ENCODE results near the gene GPR143.

The GPR143 gene

DNA sequence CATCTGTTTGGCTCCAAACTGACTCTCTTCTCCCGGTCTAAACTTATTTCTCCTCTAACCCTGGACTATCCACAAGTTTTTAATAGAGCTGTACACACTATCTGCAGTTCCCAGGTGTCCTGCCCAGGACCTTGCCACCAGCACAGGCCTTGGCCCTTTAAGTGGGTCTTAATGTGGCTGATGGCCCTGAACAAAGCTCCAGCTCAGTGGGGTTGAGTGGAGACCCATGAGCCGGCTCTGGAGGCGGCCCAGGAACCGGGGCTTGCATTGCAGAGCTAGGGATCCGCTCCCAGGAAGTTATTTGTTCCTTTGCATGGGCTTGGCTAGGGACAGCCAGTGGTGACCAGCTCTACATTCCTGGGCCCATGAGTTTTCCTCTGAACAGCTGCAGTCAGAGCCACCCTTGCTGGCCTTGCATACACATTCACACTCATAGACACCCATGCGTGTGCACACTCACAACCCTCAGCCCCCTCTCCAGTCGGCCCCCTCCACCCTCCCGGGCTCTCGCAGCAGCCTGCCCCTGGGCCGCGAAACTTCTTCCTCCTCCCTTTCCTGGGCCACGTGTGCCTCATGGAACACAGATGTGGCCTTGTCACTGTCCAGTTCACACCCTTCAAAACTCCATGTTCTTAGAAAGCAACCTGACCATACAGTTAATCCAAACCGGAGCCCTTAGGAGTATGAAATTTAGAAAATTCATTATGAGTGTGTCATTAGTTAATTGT, 58.2 kb downstream of the GPR143 start:
- no peak for DNase-seq

DNA sequence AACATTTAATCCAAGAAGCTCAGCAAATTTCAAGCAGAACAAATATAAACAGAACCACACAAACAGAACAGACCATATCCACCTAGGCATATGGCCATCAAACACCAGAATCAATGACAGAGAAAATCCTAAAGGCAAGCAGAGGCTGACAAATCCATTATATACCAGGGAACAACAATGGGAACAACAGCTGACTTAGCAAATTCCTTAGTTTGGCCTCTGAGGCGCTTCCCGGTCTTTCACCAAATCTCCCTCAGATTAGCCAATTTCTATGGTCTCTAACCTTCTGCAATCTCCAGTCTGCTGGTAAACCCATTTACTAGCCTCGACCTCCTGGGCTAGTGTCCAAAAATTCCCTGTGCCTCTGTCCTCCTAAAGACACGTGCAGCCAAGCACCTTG, 59.2 kb downstream of the GPR143 start:
- no peak for DNase-seq

DNA sequence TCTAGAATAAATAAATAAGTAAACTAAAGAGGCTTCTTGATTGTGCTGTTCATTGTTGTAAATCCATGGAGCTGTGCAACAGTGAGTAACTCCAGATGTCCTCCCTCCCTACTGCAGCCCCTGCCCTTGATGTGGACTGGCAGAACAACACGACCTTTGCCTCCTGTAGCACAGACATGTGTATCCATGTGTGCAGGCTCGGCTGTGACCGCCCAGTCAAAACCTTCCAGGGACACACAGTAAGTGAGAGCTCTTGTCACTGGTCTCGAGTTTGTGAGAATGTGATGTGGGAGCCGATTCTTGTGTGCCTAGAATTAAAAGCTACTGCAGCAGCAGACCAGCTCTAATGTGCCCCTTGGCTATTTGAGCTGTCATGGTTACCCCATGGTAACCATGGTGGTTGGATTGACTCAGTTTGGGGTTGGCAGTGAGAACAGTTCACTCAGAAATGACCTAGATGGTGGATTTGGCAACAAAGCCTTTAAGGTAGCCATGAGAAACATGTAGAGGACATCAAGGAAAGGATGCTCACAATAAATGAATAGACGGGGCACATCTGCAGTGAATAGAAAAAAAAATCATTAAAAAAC, 60.7 kb downstream of the GPR143 start:
- no peak for DNase-seq

DNA sequence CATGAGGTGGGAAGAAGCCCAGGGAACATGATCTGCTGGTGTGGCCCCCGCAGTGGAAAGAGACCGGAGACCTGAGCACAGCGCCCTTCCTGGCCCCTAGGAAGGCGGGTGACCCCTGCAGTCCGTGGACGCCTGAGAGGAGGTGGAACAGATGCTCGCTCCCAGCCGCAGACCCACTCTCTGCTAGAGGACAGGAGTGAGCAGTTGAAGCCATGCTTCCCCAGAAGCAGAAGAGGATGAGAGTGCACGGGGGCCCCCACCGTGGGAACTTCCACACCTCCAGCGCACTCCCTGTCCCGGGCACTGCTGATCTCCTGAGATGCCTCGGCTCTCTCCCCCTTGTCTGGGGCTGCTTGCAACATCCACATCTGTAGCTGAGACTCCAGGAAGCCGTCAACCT, 62.2 kb downstream of the GPR143 start:
- no peak for DNase-seq

DNA sequence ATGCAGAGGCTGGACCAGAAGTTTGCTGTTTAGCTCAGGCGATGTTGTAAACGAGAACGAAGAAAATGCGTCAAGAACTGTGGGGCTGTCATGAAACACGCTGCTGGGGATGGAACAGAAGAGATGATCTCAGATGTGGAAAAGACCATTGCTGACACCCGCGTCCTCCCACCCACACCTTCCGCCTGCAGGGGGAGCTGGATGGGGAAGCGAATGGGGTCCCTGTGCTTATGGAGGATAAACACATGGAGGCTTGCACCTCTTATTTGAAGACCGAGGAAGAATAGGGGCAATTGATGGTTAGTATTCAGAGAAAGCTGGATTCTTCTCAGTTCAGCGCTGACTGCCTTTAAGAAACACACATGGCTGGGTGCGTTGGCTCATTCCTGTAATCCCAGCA, 63.9 kb downstream of the GPR143 start:
- DNase-seq = no peak

DNA sequence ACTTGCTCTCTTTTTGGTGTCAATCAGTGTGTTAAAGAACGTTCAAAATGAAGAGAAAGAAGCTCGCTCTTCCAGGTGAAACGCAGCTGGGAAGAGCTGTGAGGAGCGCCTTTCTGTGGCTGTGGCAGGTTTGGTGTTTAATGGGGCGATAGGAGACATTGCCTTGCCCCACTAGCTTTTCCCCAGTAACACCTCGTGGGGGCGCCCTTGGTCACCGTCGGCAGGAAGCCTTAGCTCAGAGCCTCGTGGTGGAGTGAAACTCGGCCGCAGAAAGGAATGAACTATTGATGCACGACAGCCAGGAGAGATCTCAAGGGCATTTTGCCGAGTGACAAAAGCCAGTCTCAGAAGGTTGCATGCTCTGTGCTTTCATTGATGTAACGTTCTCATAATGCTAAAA, 65.1 kb downstream of the GPR143 start:
- DNase-seq = no peak

DNA sequence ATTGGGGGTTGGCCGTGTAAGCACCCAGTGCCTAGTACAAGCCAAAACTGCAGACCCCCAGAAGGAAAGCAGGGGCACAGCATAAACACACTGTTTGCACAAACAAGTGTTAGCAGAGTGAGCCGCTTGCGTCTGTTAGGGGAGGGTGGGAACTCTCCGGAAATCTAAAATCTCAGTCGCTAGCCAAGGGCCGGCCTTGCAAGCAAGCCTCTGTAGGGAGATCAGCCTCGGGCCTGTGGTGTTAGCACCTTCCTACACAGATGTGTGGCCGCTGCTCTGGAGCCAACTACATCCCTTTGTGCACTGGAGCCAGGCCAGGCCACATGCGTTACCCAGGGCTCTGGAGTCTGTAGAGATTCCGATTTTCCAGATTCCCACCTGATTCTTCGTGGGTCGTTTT, 67.1 kb downstream of the GPR143 start:
- no peak for DNase-seq

DNA sequence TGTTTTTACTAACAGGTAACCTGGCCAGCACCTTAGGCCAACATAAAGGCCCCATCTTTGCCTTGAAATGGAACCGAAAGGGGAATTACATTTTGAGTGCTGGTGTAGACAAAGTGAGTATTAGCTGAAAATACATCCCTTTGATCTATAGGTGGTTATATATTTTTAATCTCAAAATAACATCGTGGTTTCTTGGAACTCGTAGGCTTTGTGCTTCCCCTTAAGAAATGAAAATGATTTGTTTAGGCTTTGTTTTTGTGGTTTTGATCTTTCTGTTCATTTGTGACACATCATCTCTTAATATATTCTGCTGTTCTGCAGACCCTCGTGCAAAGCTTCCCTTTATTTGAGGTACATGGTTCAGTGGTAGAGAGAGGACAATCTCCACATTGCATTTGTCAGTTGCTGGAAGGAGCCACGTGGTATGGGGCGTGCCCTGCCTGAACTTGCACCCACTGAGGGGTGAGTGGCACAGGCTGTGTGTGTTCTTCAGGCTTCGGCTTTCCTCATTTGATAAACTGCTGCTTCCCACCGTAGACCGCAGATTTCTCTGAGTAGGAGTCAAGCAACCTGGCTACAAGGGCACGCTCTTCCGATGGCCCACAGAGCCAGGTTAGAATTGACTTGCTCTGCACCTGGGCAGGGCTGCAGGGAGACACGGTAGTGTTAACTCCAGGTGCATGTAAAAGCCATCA, 72.2 kb downstream of the GPR143 start:
- no peak for DNase-seq

DNA sequence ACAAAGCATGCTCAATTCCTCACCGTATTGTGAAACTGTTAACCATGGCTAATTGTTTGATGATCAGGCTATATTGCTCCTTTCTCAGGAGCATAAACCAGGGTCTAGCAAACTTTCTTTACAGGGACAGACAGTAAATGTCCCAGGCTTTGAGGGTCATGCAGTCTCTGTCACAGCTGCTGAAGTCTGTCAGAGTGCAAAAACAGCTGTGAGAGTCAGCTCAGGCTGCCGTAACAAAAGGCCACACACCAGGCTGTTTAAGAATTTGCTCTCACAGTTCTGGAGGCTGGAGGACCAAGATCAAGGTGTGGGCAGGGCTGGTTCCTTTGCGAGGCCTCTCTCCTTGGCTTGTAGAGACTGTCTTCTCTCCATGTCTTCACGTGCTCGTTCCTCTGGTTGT, 75.6 kb downstream of the GPR143 start:
- no peak for DNase-seq

DNA sequence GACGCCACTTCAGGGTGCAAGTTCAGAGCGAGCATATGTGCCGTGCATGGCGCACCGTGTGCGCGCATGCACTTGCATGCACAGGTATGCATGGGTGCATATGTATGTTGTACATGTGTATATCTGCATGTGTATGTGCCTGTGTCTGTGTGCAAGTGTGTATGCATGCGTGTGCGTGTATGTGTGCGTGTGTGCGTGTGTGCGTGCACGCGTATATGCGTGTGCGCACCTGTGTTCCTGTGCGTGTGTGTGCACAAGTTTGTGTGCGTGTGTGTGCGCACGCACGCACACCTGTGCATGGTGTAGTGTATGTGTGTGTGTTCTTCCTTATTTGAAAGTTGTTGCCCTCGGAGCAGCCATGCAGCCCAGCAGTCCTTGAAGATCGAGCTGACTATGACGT, 76.8 kb downstream of the GPR143 start:
- no peak for DNase-seq

DNA sequence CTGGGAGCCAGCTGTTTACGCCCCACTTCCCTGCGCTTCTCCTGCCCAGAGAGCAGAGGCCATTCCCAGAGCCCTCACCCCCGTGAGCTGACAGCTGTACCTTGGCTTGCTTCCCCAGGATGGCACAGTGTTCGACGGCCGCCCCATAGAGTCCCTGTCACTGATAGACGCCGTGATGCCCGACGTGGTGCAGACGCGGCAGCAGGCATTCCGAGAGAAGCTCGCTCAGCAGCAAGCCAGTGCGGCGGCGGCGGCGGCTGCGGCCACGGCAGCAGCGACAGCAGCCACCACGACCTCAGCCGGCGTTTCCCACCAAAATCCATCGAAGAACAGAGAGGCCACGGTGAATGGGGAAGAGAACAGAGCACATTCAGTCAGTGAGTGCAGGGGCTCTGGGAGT, 77.7 kb downstream of the GPR143 start:
- no peak for DNase-seq

DNA sequence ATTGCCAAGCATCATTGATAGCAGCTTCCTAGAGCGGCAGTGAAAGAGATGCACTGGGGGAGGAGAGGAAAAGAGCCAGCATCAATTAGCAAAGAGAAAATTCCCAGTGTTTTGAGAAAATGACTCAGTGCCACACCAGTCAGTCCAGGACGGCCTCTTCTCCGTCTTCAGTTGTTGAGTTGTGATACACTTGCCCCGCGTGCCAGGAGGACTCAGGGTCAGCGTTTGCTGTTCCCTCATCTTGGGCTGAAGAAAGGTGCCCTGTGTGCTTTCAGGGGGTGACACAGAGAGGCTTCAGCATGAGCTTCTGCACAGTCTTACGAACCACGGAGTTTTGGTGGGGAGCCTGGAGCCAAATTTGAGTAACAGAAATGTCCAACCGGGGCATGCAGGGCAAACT, 82.3 kb downstream of the GPR143 start:
- no peak for DNase-seq

DNA sequence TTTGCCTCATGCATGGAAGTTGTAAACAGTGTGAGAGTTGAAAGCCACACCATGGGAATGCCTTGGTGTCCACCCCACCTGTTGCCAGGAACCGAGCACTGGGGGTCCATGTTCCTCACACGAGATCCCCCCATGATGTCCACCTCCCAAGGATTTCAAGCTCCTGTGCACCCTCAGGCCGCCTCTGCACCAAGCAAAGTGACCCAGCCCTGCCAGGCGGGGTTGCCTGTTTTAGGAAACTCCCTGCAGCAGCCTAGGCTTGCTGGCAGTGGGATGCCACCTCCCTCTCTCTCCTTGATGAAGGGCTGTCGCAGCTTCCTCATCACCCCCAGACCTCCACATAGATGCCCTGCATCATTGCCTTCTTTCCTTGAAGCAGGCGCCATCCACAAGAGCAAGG, 82.8 kb downstream of the GPR143 start:
- DNase-seq = no peak

DNA sequence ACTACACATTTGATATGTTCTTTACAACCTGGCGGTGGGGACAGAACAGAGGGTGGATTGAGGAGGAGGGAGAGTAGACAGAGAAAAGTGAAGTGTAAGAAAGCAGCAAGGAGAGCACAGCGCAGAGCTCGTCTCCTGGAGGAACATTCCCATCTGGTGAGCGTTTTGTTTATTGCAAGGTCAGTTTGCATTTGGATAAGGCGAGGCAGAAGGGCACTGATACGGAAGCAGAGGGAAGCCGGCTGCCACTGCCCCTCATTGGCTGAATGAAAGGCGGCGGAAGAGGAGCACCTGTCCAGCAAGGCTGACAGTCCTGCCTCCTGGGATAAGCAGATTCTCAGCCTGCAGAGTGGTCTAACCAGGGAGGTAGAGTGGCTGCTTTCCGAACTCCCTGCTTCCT, 83.2 kb downstream of the GPR143 start:
- no peak for DNase-seq

DNA sequence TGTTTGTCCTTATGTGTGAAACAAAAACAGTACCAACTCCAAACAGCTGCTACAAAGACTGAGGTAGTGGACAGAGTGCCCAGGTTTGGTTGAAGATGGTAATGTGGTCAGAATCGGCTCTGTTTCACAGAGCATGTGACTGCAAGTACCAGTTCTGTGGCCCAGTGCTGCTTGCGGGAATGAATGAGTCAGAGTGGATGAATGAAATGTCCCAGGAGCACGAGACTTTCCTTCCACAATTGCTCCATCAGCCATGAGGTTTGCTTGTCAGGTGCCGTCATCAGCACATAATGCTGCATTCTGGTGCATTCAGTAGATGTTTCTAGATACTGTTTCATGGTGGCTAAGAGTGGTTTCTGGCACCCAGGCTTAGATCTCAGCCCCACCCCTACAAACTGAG, 84.2 kb downstream of the GPR143 start:
- no peak for DNase-seq

DNA sequence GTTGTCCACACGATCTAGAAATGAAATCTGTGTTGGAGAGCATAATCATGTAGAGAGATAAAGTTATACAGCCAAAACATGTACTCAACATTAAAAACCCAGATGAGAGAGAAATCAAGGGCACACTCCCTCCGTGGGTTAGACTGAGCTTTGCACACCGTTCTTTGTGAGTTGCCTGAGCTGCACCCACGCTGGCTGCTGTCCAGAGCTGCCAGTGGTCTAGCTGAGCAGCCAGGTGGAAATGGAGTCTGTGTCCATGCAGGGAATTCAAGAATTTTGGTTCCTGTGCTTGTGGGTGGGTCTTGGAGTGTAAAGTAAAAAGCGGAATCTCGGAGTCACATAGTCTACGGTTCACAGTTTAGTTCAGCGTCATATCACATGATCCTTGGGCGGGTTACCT, 84.6 kb downstream of the GPR143 start:
- no peak for DNase-seq

DNA sequence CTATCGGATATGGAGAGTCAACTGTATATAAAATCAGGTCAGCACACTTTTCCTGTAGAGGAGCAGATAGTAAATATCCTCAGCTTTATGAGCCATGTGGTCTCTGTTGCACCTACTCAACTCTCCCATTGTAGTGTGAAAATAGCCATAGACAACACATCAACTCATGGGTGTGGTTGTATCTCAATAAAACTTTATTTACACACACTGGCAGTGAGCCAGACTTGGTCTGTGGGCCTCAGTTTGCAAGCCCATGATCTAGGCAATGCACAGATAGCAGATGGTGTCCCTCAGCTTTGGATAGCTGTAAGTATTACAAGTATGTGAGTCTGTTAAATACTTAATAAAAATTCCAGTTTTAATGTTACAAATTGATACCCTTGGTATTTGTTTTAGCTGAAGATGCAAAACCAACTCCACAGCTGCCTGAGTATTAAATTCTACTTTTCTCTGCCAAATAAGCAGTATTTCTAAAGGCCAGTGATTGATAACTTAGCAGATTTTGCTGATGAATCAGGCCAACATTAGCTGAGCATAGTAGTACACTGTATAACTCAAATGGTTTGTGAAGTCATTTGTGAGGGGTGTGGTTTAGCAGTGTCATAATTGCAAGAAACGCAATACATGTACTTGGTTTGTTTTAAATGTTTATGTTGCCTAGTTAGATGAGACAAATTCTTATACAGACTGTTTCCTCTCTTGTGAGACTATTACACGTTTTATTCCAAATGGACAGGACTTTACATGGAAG, 87.3 kb downstream of the GPR143 start:
- no peak for DNase-seq

DNA sequence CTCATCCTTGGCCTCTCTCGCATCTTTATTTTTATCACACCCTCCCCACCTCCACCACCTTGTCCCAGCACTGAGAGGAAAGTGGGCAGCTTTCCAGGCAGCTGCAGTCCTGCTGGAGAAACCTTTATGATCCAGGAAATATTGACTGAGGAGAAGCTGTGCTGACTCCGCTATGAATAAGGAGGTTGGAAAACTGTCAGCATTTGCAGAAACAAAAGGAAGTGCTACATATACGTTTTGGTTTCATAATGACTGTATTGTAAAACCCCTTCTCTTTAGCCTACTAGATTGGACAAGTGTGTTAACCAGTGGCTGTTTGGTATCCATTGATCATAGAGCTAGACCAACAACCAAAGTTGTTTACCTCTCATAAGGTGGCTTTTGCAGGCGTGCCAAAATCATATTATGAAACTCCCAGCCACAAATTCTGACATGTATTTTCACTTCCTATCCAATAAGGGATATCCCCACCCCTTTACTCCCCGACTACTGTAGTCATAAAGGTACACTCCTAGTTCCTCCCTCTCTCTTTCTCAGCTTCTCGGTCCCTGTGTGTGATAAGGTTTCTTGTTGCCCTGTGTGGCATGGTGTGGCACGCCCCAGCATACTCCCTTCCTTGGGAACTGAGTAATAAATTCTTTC, 88.4 kb downstream of the GPR143 start:
- no peak for DNase-seq

DNA sequence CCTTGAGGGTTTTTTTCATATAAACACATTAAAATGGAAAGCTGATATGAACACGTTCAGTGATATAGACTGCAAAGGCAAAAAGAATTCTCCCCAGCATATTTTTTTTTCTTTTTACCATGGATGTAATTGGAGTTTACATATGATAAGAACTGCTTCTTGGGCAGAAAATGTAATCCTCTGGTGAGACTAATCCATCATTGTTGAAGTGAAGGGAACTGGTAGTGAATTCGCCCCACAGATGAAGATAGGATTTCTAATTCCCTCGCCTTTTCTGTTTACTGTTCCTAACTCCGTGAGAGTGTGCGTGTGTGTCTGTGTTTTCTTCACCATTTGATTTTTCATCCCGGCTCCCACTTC, 88.9 kb downstream of the GPR143 start:
- DNase-seq = no peak

DNA sequence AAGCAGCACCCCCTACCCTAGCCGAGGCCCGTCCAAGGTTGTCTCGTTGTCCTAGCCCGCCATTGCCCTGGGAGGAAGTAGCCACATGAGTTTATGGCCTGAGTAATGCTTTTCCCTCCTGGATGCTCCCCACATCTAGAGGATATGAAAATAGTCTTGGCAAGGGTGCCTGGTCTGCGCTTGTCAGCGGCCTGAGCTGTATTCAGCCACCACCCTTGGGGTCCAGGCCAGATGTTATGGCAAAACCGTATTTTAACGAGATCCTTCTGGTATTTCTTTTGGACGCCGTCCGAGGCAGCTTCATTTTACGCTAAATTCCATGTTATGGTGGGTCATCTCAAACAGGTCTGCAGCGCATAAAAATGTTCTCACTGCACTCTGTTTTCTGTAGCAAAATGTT, 89.3 kb downstream of the GPR143 start:
- no peak for DNase-seq
